GM21619 (cell line): ENCODE data around the gene CALCOCO2.
A peak's percentile ranks its signal among the peaks of the same experiment; 100 is the strongest.
"Not testable (repeated sequence)": the region's sequence is repeated elsewhere in the genome, so short reads cannot be mapped to it uniquely, and the experiment has no call there.

Experiments
- ATAC-seq: cut with Tn5 transposase; IDR thresholded peaks from one replicate; pipeline ENCODE4 v1.9.1; 2021; ENCODE audit not compliant: unreplicated experiment

The CALCOCO2 gene

GRCh38 chr17:48820936-48821335 is 9.9 kb upstream of the CALCOCO2 start:
- not testable (repeated sequence) for ATAC-seq

- ATAC-seq: no peak
These were observed 5.1 kb upstream of the CALCOCO2 start for GRCh38 chr17:48825446-48826381.

DNA sequence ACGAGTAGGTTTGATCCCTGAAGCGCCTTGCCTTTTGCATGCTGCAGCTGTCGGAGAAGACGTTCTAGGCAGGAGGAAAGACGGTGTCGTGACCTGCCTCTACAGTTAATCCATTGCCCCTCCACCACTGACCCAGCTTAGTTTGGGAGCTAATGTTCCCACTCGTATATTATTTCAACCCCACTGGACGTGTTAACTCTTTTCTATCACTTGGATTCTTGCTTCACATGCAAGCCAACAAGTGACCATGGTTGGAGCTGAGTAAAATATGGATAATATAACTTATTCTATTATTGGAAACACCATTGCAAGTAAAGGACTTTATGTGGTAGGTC is 681 bp downstream of the CALCOCO2 start:
- ATAC-seq: no peak

GRCh38 chr17:48834973-48835372 is 4.1 kb downstream of the CALCOCO2 start:
- no peak for ATAC-seq

- ATAC-seq: no peak
These were observed 5.1 kb downstream of the CALCOCO2 start for GRCh38 chr17:48835971-48836370.

- ATAC-seq: not testable (repeated sequence)
These were observed 6.6 kb downstream of the CALCOCO2 start for GRCh38 chr17:48837458-48837857.

- no peak for ATAC-seq
These were observed 9.6 kb downstream of the CALCOCO2 start for GRCh38 chr17:48840441-48840840.

DNA sequence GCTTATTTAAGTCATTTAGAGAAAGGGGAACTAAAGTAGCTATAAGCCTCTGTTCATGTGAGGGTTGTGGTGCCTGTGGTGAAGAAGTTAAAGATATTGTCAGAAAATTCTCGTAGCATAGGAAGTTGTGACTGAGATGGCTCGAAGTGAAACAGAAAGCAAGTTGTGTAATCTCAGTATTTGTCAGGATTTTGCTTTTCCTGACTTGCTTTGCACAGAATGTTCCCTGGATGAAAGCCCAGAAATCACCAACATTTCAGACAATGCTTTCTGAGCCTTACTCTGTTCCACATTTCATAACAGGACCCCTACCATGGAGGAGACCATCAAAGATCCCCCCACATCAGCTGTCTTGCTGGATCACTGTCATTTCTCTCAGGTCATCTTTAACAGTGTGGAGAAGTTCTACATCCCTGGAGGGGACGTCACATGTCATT is 10.6 kb downstream of the CALCOCO2 start:
- peak; percentile 72 for ATAC-seq

- ATAC-seq: no peak
These were observed 11.9 kb downstream of the CALCOCO2 start for GRCh38 chr17:48842746-48843145.

- no peak for ATAC-seq
These were observed 12.5 kb downstream of the CALCOCO2 start for GRCh38 chr17:48843187-48843900.

DNA sequence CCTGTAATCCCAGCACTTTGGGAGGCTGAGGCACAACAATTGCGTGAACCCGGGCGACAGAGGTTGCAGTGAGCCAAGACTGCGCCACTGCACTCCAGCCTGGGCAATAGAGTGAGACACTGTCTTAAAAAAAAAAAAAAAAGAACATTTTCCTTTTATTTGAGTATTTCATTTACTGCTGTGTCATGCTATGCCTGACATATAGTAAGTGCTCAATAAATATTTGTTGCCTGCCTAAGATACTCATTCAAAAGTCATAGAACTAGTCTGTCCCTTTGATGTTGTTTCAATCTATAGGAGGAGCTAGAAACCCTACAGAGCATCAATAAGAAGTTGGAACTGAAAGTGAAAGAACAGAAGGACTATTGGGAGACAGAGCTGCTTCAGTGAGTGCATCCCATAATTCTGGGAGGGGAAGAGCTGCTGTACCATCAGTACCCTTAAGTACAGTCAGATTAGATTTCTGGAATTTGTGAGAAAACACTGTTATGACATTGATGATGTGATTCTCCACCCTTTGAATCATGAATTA is 20.0 kb downstream of the CALCOCO2 start:
- ATAC-seq: no peak

DNA sequence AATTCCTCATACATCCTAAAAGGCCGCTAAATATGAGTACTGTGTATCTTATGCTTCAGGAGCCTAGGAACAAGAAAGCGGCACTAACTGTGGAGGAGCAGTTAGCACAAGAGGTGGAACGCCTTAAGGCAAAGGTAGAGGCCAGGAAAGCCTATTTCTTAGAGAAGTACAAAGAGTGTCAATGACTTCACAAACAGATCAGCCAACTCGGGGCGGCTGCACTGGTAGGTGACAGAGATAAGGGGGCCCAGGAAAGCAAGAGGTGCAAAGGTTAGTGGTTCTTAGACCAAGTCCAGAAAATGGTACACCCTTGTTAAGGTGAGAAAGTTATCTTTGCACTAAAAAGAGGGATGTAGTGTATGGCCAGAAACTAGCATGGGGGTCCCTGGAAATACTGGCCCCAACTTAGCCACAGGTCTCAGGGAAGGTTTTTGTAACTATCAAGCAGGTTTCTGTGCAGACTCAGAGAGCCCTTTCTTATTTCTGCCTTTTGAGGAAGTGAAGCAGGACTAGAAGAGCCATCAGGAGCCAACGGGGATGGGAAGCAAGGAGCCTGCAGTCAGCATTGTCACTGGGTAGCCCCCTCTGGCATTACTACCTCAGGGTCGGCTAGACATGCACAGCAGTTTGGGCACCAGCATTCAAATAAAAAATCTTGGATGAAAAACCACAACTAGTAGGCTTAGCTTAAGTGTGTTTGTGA is 24.1 kb downstream of the CALCOCO2 start:
- no peak for ATAC-seq

DNA sequence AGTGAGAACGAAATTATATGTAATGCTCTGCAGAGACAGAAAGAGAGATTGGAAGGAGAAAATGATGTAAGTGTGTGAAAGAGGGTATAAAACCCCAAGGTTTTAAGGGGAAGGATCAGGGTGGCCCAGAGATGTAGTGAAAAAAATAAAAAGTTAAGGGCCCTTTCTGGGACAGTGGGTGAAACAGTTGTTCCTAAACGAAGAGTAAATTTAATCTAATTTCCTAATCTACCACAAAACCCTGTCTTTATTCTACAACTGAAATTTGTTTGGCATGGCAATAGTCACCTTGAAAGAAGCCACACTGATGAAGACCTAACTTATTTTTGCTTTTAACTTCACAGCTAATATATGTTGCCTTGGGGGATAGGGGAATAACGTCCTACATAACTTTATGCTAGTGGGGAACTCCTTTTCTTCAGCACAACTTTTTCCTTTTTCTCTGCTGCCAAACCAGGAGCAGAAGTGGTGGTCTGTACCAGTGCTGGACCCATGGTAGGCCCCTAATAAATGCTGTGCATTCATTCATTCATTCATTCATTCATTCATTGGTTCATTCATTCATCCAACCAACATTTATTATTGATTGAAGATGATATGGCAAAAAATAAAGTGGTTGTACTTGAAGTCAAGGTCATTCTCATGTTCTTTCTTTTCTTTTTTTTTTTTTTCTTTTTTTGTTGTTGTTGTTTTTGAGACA is 25.4 kb downstream of the CALCOCO2 start:
- ATAC-seq: no peak

GRCh38 chr17:48860034-48860433 is 29.2 kb downstream of the CALCOCO2 start:
- no peak for ATAC-seq

DNA sequence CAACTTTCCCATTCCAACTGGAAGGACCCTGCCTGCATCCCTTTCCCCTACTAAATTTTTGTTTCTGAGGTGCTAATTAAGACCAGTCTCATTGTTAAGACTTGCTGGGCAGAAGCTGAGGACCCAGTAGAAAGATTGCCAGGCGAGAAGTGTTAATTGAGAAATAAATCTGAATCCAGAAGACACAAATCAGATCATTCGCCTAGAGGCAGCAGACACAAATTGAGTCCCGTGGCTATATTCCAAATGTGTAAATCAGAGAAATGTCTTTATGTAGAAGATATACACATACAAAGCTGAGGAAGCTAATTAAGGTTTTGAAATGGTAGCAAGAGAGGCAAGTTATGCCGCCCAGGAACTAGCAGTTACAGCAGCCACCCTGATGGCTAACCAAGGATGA is 29.6 kb downstream of the CALCOCO2 start:
- ATAC-seq: no peak

GRCh38 chr17:48868916-48869500 is 38.2 kb downstream of the CALCOCO2 start:
- ATAC-seq: no peak

DNA sequence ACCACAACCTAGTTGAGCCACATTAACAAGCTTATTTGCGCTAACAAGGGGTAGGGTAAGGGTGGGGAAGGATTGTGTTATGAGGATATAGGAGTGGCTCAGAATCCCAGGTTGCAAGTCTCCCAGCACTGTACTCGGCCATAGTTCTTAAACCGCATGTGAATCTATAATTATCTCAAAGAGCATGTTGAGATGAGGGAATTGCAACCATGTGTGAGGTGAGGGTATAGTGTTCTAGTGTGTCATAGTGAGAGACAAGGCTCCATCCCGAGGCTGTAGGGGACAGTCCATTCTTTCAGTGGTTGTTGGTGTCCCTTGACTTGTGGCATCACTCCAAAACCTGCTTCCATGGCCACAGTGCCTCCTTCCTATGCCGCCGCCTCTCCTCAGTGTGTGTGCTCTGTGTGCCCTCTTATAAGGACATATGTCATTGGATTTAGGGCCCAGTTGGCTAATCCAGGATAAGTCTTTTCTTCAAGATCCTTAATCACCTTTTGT is 39.0 kb downstream of the CALCOCO2 start:
- ATAC-seq: no peak

DNA sequence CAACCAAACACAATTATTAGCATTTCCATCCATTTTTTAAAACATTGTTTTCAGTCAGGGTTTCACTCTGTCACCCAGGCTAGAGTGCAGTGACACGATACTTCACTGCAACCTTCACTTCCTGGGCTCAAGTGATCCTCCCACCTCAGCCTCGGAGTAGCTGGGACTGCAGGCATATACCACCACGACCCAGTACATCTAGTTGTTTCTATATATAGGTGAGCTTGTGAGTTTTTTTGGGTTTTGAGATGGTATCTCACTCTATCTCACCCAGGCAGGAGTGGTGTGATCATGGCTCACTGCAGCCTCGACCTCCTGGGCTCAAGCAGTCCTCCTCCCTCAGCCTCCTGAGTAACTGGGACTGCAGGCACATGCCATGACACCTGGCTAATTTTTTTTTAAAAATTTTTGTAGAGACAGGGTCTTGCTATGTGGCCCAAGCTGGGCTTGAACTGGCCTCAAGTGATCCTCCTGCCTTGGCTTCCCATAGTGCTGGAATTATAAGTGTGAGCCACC is 40.3 kb downstream of the CALCOCO2 start:
- ATAC-seq: no peak

- no peak for ATAC-seq
These were observed 40.9 kb downstream of the CALCOCO2 start for GRCh38 chr17:48871551-48872351.
